Osteoblast (primary cell): ENCODE measurements around the gene KLHL11. TPM values are rescaled to one million over a fixed set of nuclear protein-coding genes. Genes with fewer than 3 reads are reported as not detected.

Source experiments
- DNase-seq: peaks from one replicate; pipeline ENCODE4 v3.0.0; 2011; ENCODE audit warnings: low spot score, mixed read lengths; ENCODE audit not compliant: insufficient read length; ENCODE audit errors: missing footprints
- H2AFZ ChIP-seq: 2 replicates; pipeline ENCODE4 v1.6.0; 2011; ENCODE audit warnings: mild to moderate bottlenecking, low read length
- H3K27ac ChIP-seq: 2 replicates; pipeline ENCODE4 v1.5.1; 2011; ENCODE audit warnings: mild to moderate bottlenecking, low read depth, low read length, moderate library complexity
- H3K27me3 ChIP-seq: 2 replicates; pipeline ENCODE4 v1.6.0; 2012; ENCODE audit warnings: mild to moderate bottlenecking, control low read depth, inconsistent platforms, low read length, moderate library complexity; ENCODE audit not compliant: insufficient read depth
- H3K36me3 ChIP-seq: 2 replicates; pipeline ENCODE4 v1.5.1; 2011; ENCODE audit warnings: mild to moderate bottlenecking, low read length, control low read depth, moderate library complexity; ENCODE audit not compliant: insufficient read depth
- H3K4me1 ChIP-seq: 2 replicates; pipeline ENCODE4 v1.5.1; 2011; ENCODE audit warnings: mild to moderate bottlenecking, low read length, control low read depth, moderate library complexity; ENCODE audit not compliant: insufficient read depth
- H3K4me2 ChIP-seq: 2 replicates; pipeline ENCODE4 v1.6.0; 2011; ENCODE audit warnings: mild to moderate bottlenecking, low read length; ENCODE audit not compliant: insufficient read depth
- H3K4me3 ChIP-seq: fragments of 200-600 bp; sonication (generic); 3 replicates; pipeline ENCODE4 v1.5.1; 2012; ENCODE audit warnings: mild to moderate bottlenecking, low read length, inconsistent platforms; ENCODE audit not compliant: insufficient read depth
- H3K79me2 ChIP-seq: 2 replicates; pipeline ENCODE4 v1.6.0; 2012; ENCODE audit warnings: mild to moderate bottlenecking, low read length, control low read depth, inconsistent platforms; ENCODE audit not compliant: insufficient read depth
- H3K9me3 ChIP-seq: 2 replicates; pipeline ENCODE4 v1.5.1; 2011; ENCODE audit warnings: low read depth, low read length, control low read depth
- H4K20me1 ChIP-seq: 2 replicates; pipeline ENCODE4 v1.6.0; 2012; ENCODE audit warnings: mild to moderate bottlenecking, low read length, control low read depth; ENCODE audit not compliant: insufficient read depth
- CTCF ChIP-seq: IDR thresholded peaks from 2 replicates; pipeline ENCODE4 v1.5.1; 2011; ENCODE audit warnings: mild to moderate bottlenecking, low read depth, low read length, moderate library complexity; ENCODE audit errors: extremely low read depth
- total RNA-seq: library from RNA; depleted of rRNA; stranded (reverse); fragments of >200 nt; gene quantifications from 2 replicates; pipeline ENCODE4 v1.2.3, GENCODE V29; 2012

Gene KLHL11
- total RNA-seq, 1 donor: 34.7 TPM

- no peaks in the 10 kb centered on the region for H3K4me1 ChIP-seq
- TF ChIP-seq CTCF: no peak
- no peak overlapping the region for H3K4me2 ChIP-seq
- no peak overlapping the region for H3K4me3 ChIP-seq
- peaks cover 26% of the 10 kb centered on the region for H4K20me1 ChIP-seq
- H3K36me3 ChIP-seq: peaks cover 47% of the 10 kb centered on the region
- no peaks in the 10 kb centered on the region for H3K9me3 ChIP-seq
- DNase-seq: peak; percentile 57
- no peaks in the 10 kb centered on the region for H3K27me3 ChIP-seq
- no peak overlapping the region for H2AFZ ChIP-seq
- peaks cover 9% of the 10 kb centered on the region for H3K79me2 ChIP-seq
- no peak overlapping the region for H3K27ac ChIP-seq
Observed at GRCh38 chr17:41822216-41823140, 42.7 kb downstream of the KLHL11 start.

DNA sequence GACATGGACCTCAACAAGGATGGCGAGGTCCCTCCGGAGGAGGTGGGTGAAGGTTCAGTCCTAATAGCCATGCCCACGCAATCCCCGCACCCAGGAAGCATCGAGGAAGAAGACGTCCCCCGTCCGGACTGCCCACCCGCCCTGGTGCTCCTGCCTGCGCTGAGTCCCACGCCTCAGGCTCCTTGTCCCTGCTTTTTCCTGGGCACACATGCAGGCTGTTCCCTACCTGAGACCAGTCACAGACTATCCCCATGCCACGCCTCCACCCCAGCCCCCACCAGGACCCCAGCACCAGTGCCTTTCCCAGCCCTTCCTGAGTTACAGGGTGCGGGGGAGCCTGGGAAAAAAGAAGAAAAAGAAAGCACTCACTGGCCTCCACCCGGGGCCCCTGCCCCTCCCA, 43.4 kb downstream of the KLHL11 start:
- Histone ChIP-seq H3K79me2 (peaks cover 16% of the 10 kb centered on the region), H3K27ac (no peak overlapping the region), H3K4me3 (no peak overlapping the region), H3K4me1 (no peaks in the 10 kb centered on the region), H3K4me2 (no peak overlapping the region), H4K20me1 (peaks cover 32% of the 10 kb centered on the region), H2AFZ (no peak overlapping the region), H3K9me3 (no peaks in the 10 kb centered on the region), H3K27me3 (no peaks in the 10 kb centered on the region), H3K36me3 (peaks cover 50% of the 10 kb centered on the region)
- no peak for TF ChIP-seq CTCF
- DNase-seq: peak; percentile 49

- no peak for TF ChIP-seq CTCF
- Histone ChIP-seq H4K20me1 (peaks cover 40% of the 10 kb centered on the region), H3K27me3 (no peaks in the 10 kb centered on the region), H3K79me2 (peaks cover 52% of the 10 kb centered on the region), H3K4me1 (peaks cover 10% of the 10 kb centered on the region), H3K9me3 (no peaks in the 10 kb centered on the region), H2AFZ (no peak overlapping the region), H3K4me2 (no peak overlapping the region), H3K4me3 (no peak overlapping the region), H3K36me3 (peaks cover 49% of the 10 kb centered on the region), H3K27ac (no peak overlapping the region)
- DNase-seq: peak; percentile 56
Observed at GRCh38 chr17:41818024-41818423, 47.2 kb downstream of the KLHL11 start.

GRCh38 chr17:41816637-41817320, 48.4 kb downstream of the KLHL11 start:
- Histone ChIP-seq H2AFZ (no peak overlapping the region), H3K4me3 (no peak overlapping the region), H3K36me3 (peaks cover 40% of the 10 kb centered on the region), H3K27me3 (no peaks in the 10 kb centered on the region), H3K4me1 (peaks cover 15% of the 10 kb centered on the region), H3K9me3 (no peaks in the 10 kb centered on the region), H3K4me2 (no peak overlapping the region), H3K79me2 (peaks cover 61% of the 10 kb centered on the region), H4K20me1 (peaks cover 33% of the 10 kb centered on the region), H3K27ac (no peak overlapping the region)
- peak; percentile 62 for DNase-seq
- TF ChIP-seq CTCF: no peak
